CD4-positive, alpha-beta T cell treated with Interleukin-2 at 100 ng/mL for 4 hours (primary cell): ENCODE data around the gene TAGLN2.

Source experiments
- DNase-seq: peaks from one replicate; pipeline ENCODE4 v3.0.0-alpha.2; 2020; ENCODE audit warnings: low spot score

The TAGLN2 gene

GRCh38 chr1:159924791-159925718, at the start of gene TAGLN2:
TSS of gene TAGLN2 (minus strand) at chr1:159925507. CDS start at chr1:159920509, 4,998 bp downstream.
- DNase-seq, result peak; percentile 96

GRCh38 chr1:159974350-159974965, 49.2 kb upstream of the TAGLN2 start:
- DNase-seq, result no peak

DNA sequence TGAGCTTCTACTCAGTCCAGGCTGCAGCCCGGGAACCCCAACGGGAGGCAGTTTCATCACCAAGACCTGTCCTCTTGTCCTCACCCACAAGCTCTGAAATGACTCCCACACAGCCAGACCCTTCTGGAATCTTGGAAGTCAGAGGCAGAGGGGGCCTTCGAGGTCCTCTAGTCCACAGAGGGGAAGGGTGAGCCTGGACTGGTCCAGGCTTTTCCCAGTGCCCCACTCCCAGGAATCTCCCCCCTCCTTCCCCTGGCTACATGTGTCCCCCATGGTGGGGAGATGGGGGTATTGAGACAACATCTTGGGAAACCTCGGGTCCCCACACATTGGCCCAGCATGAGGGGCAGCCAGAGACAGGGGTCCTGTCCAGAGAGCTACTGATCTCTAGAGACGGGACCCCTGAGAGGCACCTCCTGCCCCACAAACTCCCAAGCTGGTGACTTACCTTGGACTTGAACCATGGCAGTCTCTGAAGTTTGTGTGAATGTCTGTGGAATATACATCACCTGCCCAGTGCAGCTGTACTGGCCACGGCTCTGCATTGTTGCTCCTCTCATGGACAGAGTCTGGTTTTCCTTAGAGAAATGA, 48.1 kb upstream of the TAGLN2 start:
- no peak for DNase-seq

DNA sequence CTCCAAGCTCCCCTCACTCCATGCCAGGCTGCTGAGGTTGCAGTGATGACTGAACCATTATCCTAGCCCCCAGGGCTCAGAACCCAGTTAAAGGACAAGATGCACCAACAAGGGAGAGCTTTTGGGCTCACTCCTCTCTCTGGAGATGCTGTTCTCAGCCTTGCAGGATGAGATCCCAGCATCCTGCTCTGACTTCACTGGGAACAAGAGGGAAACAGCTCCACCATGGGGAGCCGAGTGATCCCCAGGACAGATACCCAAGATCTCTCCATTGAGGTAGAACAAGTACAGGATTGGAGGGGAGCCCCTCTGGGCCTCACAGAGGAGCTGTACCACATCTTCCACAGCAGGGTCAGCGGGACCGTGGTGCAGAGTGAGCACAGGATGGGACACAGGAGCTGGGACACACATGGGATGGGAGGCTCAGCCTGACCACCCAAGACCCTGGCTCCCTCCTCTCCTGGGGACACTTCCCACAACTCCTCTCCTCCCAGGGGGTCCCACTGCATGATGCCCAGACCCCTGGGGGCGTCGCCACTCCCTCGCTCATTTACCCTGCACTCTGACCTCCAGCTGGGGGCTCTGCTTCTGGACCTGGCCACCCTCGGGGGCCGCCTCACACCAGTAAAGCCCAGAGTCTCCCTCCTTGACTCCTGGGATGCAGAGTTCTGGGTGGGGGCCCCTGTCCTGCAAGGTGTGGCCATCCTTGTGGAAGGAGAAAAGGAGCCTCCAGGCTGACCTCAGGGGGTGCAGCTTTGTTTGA, 47.3 kb upstream of the TAGLN2 start:
- DNase-seq, result no peak

DNA sequence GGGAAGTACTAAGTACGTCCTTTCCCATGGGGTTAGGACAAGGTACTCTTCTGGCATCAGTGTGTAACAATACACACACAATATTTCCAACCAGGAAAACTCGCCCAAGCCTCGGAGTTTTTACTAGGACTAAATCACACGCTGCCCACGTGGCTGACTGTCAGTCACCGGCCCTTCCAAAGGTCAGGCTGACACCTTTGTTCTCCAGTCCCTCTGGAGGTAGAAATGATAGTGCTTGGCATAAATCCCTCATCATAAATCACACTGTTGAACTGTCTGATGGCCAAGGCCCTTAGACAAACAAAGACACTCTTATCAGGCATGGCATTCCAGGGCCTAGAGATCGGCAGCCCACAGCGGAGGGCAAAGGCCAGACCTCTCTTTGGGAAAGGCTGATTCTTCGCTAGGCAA, 45.6 kb upstream of the TAGLN2 start:
- DNase-seq, result no peak

- no peak for DNase-seq
These were observed 43.6 kb upstream of the TAGLN2 start for GRCh38 chr1:159968901-159969300.

GRCh38 chr1:159965263-159965662, 40.0 kb upstream of the TAGLN2 start:
- no peak for DNase-seq

- DNase-seq, result no peak
These were observed 38.8 kb upstream of the TAGLN2 start for GRCh38 chr1:159964144-159964543.

- DNase-seq, result no peak
These were observed 36.9 kb upstream of the TAGLN2 start for GRCh38 chr1:159962176-159962575.

GRCh38 chr1:159961636-159962035, 36.3 kb upstream of the TAGLN2 start:
- no peak for DNase-seq

GRCh38 chr1:159960721-159961381, 35.5 kb upstream of the TAGLN2 start:
- DNase-seq, result no peak

DNA sequence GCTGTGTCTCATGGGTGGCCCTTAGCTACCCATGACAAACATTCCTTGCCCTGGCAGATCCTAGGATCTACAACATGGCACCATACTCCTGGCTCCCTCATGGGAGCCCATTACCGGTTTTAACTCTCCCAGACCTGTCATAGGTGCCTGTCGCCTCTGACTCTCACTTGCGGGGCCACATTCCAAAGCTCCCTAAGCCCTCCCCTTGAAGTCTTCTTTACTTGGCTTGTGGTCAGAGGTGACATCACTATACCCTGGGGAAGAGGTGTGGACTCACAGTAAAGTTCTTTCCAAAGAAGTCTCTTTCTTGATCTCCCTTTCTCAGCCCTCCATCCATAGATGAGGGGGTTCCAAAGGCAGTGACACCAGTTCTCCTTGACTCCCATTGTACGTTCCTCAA, 34.1 kb upstream of the TAGLN2 start:
- no peak for DNase-seq

- DNase-seq, result no peak
These were observed 33.5 kb upstream of the TAGLN2 start for GRCh38 chr1:159958719-159959380.

DNA sequence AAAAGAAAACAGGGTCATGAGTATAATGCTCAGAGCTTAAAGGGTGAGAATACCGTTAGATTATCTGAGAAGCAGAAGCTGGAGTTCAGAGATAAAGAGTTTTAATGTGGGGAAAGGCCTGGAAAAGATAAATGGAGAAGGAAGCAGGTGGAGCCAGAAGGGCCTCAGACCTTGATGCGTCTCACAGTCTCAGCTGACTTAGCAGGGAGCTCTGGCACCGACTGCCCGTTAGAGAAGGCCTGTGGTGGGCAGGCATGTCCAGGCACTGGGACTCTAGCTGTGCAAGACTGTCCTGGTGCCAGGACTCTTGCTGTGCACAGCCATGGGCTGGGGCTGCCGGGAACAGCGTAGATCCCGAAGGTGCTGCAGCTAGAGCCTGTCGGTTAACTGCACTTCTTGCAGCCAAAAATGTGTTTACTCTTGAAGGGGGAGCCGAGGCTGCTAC, 32.5 kb upstream of the TAGLN2 start:
- no peak for DNase-seq

GRCh38 chr1:159955456-159955855, 30.1 kb upstream of the TAGLN2 start:
- no peak for DNase-seq

- DNase-seq, result no peak
These were observed 28.5 kb upstream of the TAGLN2 start, which contains the start of gene SLAMF9 for GRCh38 chr1:159953536-159954515. TSS of gene SLAMF9 (minus strand) at chr1:159954237. CDS start at chr1:159954137, 100 bp downstream.

DNA sequence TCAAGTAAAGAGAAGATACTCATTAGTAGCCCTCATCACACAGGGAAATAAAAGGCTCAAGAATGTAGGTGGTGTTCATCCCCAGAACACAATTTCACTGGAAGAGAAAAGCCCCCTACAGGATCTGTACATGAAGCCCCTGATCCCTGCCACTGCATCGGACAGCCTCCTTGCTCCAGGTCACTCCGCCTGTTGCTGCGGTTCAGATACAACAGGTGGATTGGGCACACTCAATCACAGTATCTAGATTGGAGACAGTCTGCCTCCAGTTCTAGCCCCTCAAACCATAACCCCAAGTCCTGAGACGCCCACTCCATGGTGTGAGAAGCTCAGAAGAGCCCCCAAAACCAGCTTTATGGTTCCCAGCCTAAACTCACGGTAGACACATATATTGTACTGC, 27.6 kb upstream of the TAGLN2 start:
- DNase-seq, result no peak

DNA sequence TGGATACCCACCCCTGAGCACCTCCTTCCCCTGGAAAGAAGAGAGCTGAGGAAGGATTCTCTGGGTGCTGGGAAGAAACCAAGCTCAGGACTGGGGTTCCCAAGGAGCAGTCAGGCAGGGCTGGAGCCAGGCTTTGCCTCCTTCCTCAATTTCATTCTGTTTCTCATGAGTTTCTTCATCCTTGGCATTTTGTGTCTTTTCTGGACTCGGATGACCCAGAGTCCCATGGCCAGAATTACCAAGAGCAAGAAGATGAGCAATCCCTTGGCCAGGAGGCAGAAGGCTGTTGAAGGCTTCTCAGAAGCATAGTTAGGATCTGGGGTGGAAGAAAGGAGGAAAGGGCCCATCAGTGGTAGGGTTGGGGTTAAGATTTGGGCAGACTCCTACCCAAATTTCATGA, 26.2 kb upstream of the TAGLN2 start:
- no peak for DNase-seq

DNA sequence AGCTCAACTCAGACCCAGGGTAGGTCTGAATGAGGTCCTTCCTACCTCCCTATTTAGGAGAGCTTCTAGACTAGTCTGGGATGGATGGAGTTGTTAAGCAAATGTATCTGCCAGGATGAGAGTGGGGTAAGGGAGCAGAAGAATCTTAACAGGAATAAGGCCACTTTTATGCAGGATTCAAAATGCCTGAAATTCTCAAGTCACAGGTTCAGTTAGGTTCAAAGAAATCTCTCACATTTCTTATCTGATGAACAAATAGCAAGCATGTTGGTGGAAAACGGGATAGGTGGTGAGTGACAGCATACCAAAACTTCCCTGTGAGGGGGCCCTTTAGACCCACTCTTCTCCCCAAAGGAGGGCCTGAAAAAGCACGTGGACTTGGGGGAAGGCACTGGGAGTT, 25.7 kb upstream of the TAGLN2 start:
- no peak for DNase-seq

DNA sequence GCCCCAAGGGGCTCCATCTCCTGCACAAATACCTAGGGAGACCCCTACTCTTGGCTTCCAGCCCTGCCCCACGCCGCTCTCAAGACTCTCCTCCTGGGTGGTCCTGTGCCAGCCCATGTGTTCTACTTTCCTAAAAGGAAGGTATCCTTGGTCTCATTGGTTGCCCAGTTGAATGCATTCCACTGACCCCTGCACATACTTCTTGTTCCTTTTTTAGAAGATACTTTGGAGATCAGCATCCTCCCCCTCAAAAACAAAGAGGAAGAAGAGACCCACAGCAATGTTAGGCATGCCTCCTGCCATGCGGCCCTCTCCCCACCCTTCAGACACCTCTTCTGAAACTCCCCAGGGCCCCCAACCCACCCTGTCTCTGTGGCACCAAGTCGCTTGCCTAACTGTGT, 24.7 kb upstream of the TAGLN2 start:
- no peak for DNase-seq
